Stimulated activated CD4-positive, alpha-beta T cell treated with anti-CD3 and anti-CD28 coated beads, TNF-alpha, amount 100 ng/mL, for 4 hours (primary cell): ENCODE measurements around the gene RGS5.
A peak's percentile ranks its signal among the peaks of the same experiment; 100 is the strongest.

Experiments
- DNase-seq, 3 experiments: peaks; one replicate each; pipeline ENCODE4 v3.0.0-alpha.2; 2020; ENCODE audit warnings: low read depth in 3 of 3

Gene RGS5

DNA sequence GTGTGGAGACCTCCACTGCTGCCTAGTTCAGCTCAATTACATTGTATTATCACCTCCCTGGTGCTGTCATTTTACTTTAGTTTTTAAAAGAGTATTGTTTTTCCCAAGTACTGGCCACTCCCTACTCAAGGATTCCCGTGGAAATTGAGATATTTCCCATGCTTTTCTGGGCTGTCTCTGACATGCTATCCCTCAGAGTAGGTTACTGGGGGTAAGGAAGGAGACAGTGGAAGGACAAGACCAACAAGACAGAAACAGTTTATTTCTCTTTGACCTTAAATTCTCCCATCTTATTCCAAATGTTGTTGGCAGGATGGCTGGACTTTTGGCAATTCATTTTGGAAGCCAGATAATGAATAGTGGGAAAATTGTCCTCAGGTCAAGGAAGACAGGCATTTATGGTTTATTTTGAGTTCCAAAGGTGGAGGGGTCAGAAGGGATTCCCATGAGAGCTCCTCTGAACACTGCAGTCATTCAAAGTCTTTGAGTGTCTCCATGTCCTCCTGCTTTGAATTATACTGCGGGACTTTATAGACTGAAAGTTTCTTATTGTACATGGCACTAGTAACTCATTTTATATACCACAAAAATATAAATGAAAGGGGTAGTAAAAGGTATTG, 20.3 kb downstream of the RGS5 start:
- no peak for DNase-seq

DNA sequence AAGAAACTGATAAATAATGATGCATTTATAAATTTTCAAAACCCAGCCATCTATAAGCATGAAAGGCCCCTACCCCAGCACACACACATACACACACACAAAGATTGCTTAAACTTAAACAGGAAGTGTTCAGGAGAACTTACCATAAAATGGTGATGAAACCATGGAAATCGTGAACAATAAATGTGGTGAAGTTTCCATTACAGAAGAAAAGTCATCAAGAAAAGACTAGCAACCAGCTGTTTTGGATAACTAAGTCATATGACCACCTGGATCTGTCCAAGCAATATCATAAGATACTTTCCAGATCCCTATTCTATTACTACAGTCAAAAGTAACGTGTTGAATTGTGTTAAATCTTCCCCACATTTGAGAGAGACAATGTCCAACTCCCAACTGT, 24.1 kb downstream of the RGS5 start:
- no peak for DNase-seq

DNA sequence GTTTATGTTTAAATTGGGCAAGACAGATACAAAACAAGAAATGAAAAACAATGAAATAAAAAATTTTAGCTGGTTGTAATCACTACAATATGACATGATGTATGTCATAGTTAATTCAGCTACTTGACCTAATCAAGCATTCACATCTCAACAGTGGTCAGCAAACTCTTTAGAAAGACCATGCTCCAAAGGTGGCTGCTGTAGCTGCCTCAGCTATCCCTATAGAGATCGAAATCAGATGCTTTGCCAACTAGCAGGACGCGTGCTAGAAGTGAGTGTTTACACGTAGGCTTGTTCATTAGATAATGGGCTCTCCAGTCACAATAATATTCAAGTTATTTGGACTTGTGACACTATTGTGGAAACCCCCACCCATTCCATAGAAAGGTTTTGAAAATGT, 25.9 kb downstream of the RGS5 start:
- DNase-seq = no peak

DNA sequence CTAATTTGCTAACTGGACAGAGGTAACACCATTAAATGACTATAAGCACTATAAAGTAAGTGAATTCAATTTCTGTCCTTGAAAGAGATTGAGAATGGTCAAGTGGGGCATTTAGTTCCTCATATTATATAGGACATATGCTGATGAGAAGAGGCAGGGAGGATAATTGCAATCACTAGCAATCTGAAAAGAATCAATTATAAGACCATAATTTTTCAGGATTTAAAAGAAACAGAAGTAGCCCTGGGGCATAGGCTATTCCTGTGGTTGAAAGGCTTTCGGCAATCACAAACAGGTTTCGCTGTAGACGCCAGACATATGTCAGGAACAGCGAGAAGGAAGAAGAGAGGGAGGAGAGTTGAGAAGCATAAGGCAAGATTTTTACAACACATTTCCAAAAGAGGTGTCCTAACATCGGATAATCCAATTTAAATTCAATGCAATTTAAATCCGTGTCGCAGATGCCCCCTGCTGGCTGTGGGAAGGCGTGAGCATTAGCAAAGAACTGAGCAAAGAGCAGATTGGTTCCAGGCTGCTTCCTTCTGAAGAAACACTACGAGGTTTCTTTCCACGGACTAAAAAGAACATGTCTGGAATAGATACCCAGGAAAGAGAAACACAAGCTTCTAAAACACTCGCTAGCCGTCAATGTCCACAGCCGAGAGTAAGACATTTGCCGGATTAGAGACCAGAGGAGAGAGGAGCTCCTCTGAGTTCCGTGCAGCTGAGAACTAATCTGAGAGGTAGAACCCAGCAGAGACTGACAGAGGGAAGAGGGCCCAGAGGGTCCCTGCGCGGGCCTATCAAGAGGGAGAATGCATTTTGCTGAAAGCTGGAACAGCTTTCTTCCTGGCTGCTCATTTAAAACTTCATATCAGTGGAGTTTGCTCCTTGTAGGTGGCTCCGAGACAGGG, 27.9 kb downstream of the RGS5 start:
- peak in 2 of 3 experiments; percentile 1 for DNase-seq

DNA sequence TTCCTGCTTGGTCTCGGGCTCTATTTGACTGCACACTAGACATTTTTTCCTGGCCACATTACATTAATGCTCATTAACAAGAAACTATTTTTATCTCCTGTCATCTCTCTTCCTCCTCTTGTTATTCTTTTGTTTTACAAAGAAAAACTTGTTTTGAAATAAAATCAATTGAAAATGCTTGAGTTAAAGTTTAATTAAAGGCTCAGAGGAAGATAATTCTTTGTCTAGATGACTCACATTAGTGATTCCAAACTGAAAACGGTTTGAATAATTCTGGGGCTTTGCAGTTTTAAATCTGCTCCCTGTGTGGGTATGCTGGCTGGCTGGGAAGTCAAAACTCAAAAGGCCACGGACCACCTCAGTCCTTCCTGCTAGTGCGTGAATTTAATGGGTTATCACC, 29.6 kb downstream of the RGS5 start:
- DNase-seq = no peak

DNA sequence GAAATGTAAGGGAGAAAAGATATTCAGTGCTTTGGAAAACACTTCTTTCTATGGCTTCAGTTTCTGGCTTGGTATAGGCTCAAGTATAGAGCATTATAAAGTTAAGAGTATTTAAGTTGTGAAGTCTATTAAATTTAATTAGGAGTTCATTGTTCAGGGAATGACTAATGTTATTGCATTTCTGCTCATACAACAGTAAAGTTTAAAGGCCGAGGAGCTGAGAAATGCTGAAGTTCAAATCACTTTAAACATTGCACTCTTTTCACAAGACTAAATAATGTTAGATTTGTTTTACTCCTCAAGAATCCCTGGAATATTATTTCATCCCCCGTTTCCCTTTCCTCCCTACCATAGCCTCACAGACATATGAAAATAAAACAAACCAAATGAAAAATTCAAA, 30.1 kb downstream of the RGS5 start:
- no peak for DNase-seq

DNA sequence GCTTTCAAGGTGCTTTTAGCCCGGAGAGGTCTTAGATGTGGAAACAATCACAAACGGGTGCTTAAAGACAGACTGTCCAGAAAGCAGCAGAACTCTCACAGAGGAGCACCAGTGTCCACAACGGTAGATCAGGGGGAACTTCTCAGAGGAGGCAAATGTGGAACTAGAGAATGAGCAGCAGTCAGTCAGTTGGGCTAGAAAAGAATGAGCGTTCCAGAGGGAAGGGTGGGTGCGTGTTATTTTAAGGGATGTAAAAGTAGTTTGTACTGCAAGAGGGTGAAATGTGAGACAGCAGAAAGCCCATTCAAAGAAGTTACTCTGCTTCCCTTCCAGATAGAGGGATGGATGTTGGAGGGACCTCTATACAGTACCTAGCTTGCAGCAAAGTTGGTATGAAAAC, 30.9 kb downstream of the RGS5 start:
- DNase-seq = no peak

DNA sequence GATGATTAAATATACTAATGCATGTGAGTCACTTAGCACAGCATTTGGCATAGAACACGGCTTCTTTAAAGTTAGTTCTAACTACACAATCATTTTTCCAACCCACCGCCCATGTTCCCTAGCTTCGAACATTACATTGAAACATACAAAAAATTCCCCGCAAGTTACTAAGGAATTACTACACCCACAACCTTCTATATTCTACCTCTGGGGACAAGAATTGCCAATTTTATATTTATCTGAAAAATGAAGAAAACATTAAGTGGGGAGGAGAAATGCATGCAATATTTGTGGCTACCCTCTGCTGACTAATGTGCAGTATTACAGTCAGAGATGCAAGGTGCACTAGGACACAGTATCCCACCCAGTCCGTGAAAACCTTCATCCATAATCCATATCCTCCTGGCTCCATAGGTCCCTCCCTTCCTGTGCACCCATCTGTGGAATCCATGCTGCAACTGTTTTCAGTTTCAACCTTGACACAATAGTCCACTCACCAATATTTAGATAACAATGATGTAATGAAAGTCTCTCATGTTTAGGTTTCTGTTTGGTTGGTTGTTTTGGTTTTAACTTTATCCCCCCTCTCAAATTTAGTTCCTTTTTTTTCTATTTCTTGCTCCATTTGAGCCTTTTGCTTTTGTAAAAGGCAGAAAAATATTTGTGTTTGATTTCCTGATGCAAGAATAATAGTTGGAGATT, 31.6 kb downstream of the RGS5 start:
- no peak for DNase-seq

DNA sequence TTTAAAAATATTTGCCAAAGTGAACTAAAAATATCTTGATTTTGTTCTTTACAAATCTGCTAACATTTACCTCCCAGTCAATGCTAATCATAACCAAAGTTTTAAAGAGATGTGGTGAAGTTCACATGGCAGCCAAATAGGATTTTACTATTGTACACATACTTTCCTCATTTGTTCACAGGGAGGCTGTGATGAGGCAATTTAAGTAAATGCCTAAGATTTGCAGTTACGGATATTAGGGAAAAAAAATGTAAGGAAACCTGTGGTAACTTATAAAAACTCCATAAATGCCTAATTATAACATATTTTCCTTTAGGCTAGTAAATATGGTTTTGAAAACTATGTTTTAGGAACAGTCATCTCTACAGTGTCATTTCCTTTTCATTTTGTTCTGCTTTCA, 32.4 kb downstream of the RGS5 start:
- no peak for DNase-seq

DNA sequence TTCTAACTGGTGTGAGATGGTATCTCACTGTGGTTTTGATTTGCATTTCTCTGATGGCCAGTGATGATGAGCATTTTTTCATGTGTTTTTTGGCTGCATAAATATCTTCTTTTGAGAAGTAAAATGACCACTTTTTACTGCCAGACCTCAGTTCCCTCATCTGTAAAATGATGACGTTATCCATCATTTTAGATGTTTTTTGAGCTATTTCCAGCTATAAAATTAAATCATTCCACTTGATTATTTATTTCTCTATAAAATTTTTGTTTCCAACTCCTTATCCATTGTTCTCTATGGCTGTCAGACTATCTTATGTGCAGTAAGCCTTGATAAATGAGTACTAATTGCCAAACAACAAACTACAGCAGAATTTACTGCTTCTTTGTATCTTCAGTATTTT, 33.2 kb downstream of the RGS5 start:
- no peak for DNase-seq

DNA sequence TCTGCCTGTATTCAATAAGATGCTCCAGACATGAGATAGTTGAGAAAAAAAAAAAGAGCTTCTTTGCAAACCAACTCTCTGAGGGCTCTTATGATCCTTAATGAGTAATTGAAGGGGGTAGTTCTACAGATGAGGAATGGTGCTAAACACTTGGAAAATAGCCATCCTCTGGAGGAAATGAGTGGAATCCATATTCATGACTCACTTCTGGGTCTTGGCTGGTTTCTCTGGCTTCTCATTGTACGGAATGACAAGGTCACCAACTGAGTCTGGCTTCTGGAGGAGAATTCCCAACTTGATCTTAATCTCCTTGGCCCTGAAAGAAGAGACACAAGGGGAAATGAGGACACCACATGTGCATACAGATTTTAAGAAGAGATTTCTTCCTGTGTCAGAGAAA, 34.7 kb downstream of the RGS5 start:
- DNase-seq = no peak

DNA sequence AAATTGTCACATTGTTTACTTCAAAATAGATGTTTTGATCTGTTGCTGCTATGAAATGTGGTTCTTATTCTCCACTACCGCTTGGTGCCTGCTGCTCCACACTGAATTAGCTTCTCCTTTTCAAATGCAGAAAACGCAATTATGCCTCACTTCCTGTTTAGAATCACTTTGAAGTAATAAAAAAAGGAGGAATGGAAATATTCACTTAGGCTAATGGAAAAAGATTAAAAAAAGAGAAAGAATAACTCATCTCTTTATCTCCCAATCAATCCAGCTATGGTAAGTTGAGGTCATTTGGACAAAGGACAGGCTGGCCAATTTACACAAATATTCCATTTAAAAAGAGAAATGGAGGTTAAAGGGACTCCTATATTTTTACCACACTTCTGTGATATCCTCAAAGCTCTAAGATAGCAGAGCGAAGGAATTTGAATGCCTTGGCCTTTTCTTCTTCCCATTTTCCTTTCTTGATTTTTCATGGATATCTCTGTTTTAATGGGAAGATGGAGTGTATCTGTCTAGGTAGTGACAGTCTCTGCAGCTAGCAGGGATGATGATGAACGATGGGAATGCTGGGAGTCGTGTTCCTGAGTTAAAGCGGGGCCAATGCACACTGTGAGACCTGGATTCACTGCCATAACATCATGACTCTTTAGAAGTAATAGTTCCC, 35.7 kb downstream of the RGS5 start:
- DNase-seq = no peak

DNA sequence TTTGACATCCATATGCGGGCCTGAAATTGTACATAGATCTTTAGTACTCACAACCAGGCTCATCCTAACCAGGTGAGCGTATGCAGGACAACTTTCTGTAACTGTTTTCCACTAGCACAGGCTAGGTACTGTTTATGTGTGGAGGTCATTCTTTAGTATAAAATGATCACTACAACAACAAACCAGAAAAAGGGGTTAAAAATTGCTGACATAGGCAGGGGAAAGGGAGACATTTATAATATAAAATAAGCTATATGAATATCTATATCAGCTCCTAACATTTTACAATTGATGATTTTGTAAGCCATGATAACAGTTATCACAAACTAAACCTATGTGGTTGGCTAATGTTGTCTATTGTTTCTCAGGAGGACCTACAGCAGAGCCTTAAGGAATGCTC, 37.6 kb downstream of the RGS5 start:
- DNase-seq = no peak

DNA sequence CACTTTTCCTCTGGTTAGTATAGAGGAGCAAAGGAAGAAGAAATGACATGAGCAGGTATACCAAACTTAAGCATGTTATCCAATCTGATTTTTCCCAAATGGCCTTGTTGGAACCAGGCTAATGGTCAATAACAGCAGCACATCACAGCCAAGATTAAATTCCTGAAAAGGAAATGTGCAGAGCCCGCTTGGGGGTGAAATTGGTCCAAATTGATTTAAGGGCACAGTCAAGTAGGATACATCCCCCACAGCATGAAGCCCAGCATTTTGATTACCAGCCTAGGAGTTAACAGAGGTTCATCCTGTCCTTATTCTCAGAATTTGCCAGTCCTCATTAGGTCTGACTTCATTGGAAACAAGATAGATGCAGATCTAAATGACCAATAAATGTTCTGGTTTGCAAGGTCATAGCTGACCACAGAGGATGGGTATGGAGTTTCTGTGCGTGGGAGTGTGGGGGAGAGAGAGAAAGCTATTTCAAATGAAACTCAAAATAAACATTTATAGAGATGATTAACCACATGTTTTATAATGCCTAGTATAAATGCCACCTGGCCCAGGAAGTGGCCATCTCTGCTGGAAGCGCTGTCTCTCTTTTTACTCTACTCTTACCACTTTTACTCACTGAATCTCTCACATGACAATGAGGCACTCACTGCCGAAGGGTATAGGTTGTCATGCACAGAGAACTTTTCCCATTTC, 38.7 kb downstream of the RGS5 start:
- DNase-seq = no peak

DNA sequence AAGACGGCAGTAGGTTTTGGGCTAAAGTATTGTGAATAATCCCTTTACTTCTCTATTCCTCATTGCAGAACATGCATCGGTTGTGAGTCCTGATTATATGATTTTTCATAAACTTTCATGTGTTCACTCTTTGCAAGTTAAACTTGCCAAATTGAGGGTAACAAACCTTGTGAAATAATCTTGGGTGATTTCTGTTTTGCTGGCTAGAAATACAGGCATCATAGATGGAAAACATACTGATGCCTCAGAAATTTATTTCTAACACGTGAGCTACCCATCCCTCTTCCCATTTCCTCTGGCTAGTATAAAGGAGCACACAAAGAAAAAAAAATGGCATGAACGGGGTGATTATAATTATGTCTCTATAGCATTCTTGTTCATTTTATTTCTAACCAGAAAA, 39.6 kb downstream of the RGS5 start:
- DNase-seq = no peak

DNA sequence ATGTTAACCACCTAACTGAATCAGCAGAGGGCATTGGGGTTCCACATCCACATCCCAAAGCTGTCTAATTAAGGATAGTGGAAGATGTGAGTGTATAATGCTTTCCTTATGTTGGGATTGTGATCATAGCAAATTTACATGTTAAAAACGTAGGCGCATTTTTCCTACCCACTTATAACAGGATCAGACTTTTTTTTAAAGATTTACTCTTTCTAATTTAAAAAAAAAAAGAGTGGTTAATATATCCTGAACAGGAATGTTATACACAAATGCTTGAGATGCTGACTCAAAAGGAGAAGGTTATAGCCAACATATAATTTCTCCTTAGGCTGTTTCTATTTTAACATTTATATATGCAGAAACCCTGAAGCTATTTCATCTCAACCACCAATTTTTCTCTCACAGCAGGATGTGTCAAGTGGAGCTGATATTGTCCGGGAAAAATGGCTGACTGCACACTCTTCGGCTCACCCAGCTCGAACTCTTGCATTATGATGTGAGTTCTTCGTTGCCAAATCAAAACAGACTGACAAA, 40.3 kb downstream of the RGS5 start:
- DNase-seq = no peak

DNA sequence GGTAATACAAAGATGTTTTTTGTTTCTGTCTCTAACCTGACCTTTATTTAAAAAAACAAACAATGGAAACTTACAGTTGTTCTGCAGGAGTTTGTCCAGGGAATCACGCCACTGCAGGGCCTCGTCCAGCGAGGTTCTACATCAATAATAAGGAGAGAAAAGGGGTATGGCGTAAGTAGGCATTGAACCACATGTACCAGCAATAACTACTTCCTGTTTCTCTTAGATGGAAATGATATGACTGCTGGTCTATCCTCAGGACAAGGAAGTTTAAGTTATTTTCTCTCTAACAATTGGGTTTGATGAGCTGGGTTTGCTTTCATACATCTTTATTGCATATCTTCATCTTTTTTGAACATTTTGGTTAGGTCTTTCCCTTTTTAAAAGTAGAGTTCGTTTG, 40.9 kb downstream of the RGS5 start:
- DNase-seq = no peak

DNA sequence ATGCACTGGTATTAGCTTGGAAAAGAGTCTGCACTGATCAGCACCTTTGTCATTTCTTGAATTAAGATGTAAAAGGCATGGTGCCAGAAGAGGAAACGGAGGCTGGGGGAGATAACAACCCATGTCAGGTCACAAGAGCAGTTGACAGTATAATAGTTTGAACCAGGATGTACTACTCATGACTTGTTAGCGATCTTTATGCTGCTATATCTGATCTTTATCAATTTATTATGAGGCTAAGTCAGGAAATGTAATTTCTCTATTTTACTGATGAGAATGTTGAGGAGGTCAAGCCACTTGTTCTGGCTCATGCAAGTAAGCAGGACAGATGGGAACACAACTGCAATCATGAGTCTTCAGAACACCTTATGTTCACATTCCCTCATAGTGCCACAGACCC, 41.4 kb downstream of the RGS5 start:
- DNase-seq = no peak

DNA sequence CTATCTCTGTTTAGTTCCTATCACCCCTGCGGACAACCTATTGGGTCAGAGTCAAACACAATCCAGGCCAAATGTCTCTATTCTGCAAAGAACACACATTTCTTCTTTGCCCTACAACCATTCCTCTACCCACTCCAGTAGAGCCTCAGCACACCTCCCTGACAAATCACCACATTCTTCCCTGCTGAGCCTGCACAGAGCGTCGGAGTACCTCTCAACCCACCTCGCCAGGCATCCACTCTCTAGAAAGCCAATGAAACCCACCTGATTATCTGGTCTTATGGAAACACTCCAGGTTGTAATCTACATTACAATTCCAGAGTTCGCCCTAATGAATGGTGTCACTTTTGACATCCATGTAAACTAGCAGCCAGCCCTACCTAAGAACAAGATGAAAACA, 47.1 kb downstream of the RGS5 start:
- no peak for DNase-seq

DNA sequence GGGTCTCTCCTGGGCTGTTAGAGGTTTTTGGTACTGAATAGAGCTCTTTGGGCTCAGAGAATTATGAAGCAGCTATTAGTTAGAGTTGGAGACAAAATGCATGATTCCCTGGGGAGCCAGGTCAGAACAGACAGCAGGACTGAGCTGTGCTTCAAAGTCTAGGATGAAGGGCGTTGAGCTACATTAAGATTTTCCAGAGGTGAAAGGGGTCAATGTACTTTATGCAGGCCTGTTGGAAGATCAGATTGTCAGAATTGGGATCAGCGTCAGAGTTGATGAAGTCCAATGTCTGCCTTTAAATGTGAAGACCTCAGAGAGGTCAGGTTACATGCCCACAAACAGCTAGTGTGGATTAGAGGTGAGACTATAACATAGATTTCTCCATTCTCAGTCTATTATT, 53.8 kb downstream of the RGS5 start:
- no peak for DNase-seq

DNA sequence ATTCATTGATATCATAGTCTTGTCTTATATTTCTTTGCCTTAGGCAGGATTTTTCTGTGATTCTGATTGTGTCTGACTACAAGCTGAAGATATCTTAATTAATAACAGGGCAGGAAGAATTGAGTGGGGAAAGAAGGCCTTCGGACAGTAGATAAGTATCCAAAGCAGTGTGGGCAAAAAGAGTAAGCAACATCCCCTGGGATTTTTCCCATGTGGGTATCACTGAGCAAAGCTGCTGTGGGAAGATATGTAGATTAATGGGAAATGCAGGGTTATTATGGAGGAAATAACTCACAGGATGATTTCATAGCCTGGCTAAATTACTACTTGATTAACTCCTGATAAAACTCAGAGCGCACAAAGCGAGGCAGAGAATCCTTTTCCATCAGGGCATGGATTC, 55.7 kb downstream of the RGS5 start:
- no peak for DNase-seq
